RPMI7951 (cell line): Measurements from ENCODE around the gene OXSM. TPM values are rescaled to one million over a fixed set of nuclear protein-coding genes. Genes with fewer than 3 reads are reported as not detected.

Experiments used
- DNase-seq: peaks from one replicate; pipeline ENCODE4 v3.0.0-alpha.2; 2012; ENCODE audit warnings: low read depth
- total RNA-seq: library from RNA; depleted of rRNA; stranded (reverse); fragments of >200 nt; shearing (Covaris generic); gene quantifications from 2 replicates; pipeline ENCODE4 v1.2.3, GENCODE V29; 2014; rRNA removed

The OXSM gene
- total RNA-seq, result 18.1 and 28.0 TPM in 2 replicates

GRCh38 chr3:25789596-25790556 is at the start of gene OXSM:
OXSM (plus strand) TSS chr3:25790090; CDS start chr3:25791021, 931 bp downstream.
- peak; percentile 92 for DNase-seq

GRCh38 chr3:25744470-25744869 is 45.4 kb upstream of the OXSM start:
- no peak for DNase-seq

- no peak for DNase-seq
These were observed 42.9 kb upstream of the OXSM start for GRCh38 chr3:25747033-25747432.

- DNase-seq, result no peak
These were observed 41.7 kb upstream of the OXSM start for GRCh38 chr3:25748189-25748588.

GRCh38 chr3:25749031-25749581 is 40.8 kb upstream of the OXSM start:
- no peak for DNase-seq

GRCh38 chr3:25751048-25751447 is 38.8 kb upstream of the OXSM start:
- no peak for DNase-seq

- DNase-seq, result no peak
These were observed 38.2 kb upstream of the OXSM start for GRCh38 chr3:25751725-25752124.

- no peak for DNase-seq
These were observed 21.0 kb upstream of the OXSM start for GRCh38 chr3:25768851-25769250.

GRCh38 chr3:25775936-25776335 is 14.0 kb upstream of the OXSM start:
- DNase-seq, result no peak

GRCh38 chr3:25780618-25781017 is 9.3 kb upstream of the OXSM start:
- no peak for DNase-seq

- DNase-seq, result no peak
These were observed 8.6 kb upstream of the OXSM start for GRCh38 chr3:25781145-25781757.

- no peak for DNase-seq
These were observed 7.9 kb upstream of the OXSM start for GRCh38 chr3:25781758-25782594.

- DNase-seq, result no peak
These were observed 7.3 kb upstream of the OXSM start for GRCh38 chr3:25782636-25782937.

GRCh38 chr3:25782938-25783660 is 6.8 kb upstream of the OXSM start, which contains the start of gene NGLY1:
NGLY1 (minus strand) TSS chr3:25783443; CDS start chr3:25783390, 53 bp downstream.
- DNase-seq, result peak; percentile 78

- DNase-seq, result peak; percentile 43
These were observed 6.0 kb upstream of the OXSM start for GRCh38 chr3:25783661-25784512.

- DNase-seq, result no peak
These were observed 4.9 kb upstream of the OXSM start for GRCh38 chr3:25784971-25785370.

GRCh38 chr3:25785826-25786225 is 4.1 kb upstream of the OXSM start:
- no peak for DNase-seq

GRCh38 chr3:25787689-25788088 is 2.2 kb upstream of the OXSM start:
- DNase-seq, result no peak

GRCh38 chr3:25789209-25789595 is 688 bp upstream of the OXSM start:
- DNase-seq, result no peak

GRCh38 chr3:25801786-25802185 is 11.9 kb downstream of the OXSM start:
- DNase-seq, result no peak
